Stimulated activated CD8-positive, alpha-beta memory T cell treated with anti-CD3 and anti-CD28 coated beads, Interleukin-15, amount 100 ng/mL, for 4 hours (primary cell): Measurements from ENCODE around the gene PTOV1.

Experiments used
- DNase-seq, 2 donors: peaks; one replicate each; pipeline ENCODE4 v3.0.0-alpha.2; 2020; ENCODE audit warnings: low read depth in 2 of 2

PTOV1 gene

GRCh38 chr19:49888510-49888824 lies 37.5 kb downstream of the PTOV1 start:
- DNase-seq, result no peak

GRCh38 chr19:49889038-49889686 lies 38.2 kb downstream of the PTOV1 start:
- no peak for DNase-seq

- peak; percentile 46 to 52 for DNase-seq
These were observed 38.9 kb downstream of the PTOV1 start for GRCh38 chr19:49889687-49890348.

GRCh38 chr19:49890349-49891311 lies 39.7 kb downstream of the PTOV1 start:
- peak; percentile 36 to 50 for DNase-seq

GRCh38 chr19:49891393-49891792 lies 40.4 kb downstream of the PTOV1 start:
- no peak for DNase-seq

- no peak for DNase-seq
These were observed 41.8 kb downstream of the PTOV1 start for GRCh38 chr19:49892716-49893115.

- DNase-seq, result no peak
These were observed 43.2 kb downstream of the PTOV1 start for GRCh38 chr19:49894011-49894664.

DNA sequence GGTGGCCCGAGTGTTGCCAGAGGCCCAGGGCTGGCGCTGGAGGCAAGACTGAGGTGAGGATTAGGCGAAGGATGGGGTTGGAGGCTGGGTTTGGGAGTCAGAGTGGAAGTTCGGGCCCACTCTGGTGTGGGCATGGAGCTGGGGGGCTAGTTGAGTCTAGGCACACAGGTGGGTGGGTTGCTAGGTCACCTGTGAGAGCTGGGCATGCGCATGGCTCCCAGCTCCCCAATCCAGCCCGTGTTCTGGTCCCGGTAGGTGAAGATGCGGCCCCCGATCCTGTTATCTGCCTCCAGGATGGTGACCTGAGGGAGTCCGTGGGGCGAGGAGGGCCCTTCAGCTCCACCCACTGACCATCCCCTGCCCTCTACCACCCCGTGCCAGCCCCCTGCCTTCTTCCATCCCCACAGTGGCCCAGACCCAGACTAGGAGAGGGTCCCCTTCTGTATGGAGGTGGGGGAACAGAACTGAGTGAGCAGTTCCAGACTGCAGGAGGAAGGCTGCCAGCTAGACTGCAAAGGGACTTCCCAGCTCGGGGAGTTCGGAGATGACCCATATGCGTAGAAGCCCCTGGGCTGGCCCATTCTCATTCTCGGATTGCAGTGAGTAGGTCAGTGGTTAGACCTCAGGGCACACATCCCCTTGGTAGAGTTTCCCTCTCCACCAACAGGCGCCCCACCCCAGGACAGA lies 44.1 kb downstream of the PTOV1 start:
- DNase-seq, result no peak

DNA sequence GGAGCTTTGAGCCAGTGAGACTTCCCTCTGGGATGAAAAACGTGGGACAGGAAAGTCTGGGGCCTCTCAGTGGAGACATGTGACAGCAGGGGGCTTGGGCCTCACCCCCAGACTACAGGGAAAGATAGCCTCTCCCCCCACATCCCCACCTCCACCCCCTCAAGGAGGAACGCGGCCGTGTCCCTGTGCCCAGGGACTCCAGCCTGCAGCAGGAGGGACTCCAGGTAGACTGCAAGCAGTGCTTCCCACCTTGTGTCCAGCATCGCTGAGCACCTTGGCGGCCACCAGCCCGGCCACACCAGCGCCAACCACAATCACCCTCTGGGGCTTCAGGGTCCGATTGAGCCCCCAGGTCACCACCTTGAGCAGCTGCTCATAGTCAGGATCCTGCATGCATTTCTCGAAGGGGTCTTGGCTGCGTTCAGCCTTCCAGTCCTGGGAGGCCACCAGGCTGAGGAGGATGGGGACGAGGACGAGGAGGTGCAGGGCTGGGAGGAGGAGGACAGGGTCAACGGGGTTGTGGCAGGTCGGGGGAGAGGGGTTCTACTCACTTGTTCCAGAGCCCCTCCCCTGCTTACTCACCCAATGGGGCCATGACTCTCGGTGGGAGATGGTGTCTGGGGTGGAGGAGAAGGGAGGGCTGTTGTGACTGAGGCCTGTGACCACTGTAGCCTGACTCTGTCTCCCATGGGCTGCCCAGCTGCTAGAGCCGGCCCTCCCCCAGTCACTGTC lies 44.8 kb downstream of the PTOV1 start:
- no peak for DNase-seq

- DNase-seq, result peak; percentile 39 to 53
These were observed 46.1 kb downstream of the PTOV1 start, which contains the start of gene IL4I1 for GRCh38 chr19:49896863-49897621. IL4I1 (minus strand) TSS chr19:49896887; CDS start chr19:49896160, 727 bp downstream.

DNA sequence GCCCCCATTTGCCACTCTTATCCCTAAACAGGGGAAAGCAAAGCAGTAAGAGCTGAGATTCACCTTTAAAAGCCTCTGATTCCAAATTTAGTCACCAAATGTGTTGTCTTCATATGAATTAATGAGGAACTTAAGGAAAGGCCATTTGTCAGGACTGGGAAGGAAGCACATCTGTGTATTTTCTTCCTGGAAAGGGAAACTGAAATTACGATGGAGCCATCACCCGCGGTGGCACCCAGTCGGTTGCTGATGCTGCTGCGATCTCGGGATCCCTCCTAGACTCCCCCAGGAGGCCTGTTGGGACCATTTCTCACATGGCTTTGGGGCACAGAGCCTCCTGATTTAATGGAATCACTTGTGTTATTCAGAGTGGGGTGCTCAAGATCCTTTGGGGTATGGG lies 53.2 kb downstream of the PTOV1 start:
- no peak for DNase-seq

GRCh38 chr19:49906879-49907564 lies 56.1 kb downstream of the PTOV1 start:
- DNase-seq, result no peak

DNA sequence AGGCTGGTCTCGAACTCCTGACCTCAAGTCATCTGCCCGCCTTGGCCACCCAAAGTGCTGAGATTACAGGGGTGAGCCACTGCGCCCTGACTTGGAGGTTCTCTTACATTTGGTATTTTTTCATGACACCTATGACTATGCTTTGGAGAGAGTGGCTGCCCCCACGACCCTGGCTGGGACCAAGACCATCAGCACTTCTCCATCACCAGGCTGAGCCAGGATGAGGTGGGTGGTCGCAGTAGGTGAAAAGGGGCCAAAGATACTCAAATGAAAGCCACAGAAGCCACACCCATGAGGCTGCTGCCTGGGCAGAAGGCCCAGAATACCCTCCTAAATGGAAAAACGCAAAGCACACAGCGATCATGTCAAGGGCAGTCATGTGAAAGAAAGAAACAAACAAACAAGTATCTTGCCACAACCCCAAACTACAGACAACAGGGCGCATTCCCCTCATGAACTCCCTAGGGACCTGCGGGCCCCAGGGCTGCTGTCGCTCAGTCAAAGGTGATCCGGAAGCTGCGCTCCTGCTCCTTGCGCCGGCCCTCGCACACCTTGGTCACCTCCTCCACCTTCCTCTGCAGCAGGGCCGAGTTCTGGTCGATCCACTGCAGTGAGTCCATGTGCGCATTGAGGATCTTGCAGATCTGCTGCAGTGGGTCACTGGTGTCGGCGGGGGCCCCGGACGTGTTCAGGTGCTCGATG lies 56.9 kb downstream of the PTOV1 start:
- no peak for DNase-seq

DNA sequence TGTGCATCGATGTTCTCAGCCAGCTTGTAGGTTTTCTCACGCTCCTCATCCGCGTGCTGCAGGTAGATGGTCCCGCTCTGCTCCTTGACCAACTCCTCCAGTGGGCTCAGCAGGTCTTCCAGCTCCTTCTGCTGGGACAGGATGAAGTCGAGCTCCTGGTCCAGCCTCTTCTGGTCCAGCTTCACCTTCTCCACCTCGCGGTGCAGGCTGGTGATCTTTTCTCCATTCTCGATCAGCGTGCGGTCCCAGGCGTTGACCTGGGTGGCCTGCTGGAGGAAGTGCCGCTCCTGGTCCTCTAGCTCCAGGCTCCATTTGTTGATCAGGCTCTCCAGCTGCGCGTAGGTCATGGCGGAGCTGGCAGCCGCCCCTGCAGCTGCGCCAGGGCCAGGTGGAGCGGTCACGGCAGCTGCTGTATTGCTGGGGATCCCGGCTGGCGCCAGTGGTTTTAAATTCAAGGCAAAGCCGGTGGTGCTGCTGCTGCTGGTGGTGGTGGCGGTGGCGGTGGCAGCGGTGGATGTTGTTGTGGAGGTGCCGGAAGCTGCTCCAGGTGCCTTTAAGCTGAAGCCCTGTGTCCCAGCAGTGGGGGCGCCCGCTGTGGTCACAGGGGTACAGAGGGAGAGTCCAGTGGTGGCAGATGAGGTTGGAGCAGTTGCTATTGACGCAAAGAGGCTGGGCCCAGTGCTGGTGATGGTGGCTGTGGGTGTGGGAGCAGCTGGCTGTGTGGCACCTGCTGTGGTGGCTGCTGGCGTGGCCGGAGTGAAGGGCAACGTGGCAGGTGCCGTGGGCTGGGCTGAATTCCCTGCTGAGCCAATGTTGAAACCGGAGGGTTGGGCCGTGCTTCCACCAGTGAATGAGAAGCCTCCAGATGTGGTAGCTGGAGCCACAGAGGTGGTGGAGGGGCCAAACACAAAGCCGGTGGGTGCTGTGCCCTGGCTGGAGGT lies 57.8 kb downstream of the PTOV1 start:
- no peak for DNase-seq

DNA sequence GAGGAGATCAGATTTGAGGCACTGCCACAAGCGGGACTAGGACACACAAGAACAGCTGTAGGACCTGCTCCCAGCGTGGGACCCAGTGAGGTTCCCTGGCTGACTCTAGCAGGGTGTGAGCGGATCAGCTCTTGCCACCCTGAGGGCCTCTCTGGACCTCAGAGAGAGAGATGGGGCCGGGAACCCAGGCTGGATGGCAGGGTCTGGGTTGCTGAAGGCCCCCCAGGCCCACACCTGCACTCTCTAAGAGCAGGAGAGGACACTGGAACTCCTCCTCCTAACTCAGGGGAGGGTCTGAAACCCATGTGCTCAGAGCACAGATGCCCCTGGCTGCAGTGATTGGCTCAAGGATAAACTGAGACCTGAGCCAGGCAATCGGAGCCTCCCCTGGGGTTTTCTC lies 59.2 kb downstream of the PTOV1 start:
- DNase-seq, result no peak
